ENCODE results near the gene CTNNBL1.

- TF ChIP-seq CTCF (IDR thresholded peaks at IDR 0.05) (no peak), POLR2A (IDR thresholded peaks at IDR 0.05) (no peak)
These were observed 212.1 kb downstream of the CTNNBL1 start for GRCh38 chr20:37905671-37906613.
